Right ventricle myocardium inferior (tissue), 1 donor: ENCODE results near the gene RPTOR. TPM values are rescaled to one million over a fixed set of nuclear protein-coding genes. Genes with fewer than 3 reads are reported as not detected.

Experiments
- ATAC-seq: fragments of 200-7000 bp; cut with Tn5 transposase; one replicate; pipeline ENCODE4 v1.9.1; 2020; ENCODE audit warnings: mild to moderate bottlenecking, moderate library complexity
- DNase-seq: peaks from one replicate; pipeline ENCODE4 v3.0.0; 2021; ENCODE audit errors: missing footprints
- intact Hi-C: fragments of 100-400 bp; cut with DNase I; formaldehyde crosslinking; loops from one replicate; pipeline ENCODE4 v1.11.0; 2022
- total RNA-seq: library from RNA; stranded (reverse); fragmentation: NEBNext Ultra II Directional; extraction: Animal tissue kit (Norgen Biotek cat#: 25700); gene quantifications from one replicate; pipeline ENCODE4 v1.2.1, GENCODE V29; 2021
- donor health status: DM: no; HTN: yes; CAD: no; lungs with severe emphysema.

RPTOR gene
- total RNA-seq, 1 donor from 2014 or later: 18.8 TPM

DNA sequence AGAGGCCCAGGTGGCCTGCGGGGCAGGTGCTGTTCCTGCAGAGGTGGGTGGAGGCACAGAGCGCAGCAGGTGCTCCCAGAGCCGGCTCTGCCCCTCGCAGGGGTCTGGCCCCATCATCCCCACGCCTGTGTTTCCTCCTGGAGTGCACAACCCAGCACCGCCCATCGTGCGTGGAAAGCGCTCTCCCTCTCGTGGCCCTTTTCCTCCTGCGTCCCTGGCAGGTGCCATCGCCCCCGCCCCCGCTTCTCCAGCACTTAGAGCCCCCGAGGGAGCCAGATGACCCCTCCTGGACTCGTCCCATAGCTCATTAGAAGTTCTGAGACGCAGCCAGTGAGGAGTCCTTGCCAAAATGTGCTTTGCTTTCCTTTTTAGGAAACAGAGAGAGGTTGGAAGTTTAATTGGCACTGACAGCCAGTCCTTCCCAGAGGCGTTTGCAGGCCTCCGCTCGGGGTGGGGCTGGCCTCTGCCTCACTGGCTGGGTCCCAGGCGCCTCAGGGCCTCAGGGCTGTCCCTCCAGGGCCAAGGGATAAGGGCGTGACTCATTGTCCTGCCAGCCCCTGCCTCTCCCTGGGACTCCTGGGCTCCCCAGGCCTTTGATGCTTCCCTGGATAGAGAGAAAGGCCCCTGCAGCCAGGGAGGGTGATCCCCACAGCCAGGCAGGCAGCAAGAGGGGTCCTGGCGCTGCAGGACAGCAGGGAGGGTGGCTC lies 414.8 kb downstream of the RPTOR start:
- DNase-seq: peak; percentile 91
- intact Hi-C loops: loop anchor here (2.0 kb wide), 1 partner anchor 87 kb away; no protein-coding TSS in a partner anchor

DNA sequence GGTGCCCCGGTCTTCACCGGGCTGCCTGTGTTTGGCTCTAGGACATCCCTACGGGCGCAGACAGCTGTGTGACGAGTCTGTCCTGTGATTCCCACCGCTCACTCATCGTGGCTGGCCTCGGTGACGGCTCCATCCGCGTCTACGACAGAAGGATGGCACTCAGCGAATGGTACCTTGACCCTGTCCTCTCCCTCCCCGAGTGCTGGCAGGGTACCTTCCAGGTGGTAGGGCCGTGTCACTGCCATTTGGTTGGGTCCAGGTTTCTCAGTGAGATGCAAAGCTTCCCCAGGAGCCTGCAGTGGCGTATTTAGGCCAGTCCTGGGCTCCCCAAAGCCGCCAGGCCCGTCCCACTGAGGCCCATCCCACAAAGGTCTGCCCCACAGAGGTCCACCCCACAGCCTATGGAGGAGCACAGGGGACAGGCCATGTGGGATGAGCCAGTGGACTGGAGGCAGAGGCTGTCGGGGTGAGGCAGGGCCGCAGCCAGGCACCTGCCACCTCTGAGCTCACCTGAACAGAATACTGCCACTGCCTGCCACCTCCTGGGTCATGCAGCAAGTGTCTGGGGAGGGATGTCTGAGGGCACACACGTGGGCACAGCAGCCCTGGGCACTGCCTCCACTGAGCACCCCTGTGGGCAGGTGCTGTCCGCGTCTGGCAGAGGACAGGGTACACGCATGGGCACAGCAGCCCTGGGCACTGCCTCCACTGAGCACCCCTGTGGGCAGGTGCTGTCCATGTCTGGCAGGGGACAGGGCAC lies 415.6 kb downstream of the RPTOR start:
- DNase-seq (peak; percentile 73), ATAC-seq (peak; percentile 33)
- intact Hi-C loops: no loop called here

More for the DNA sequence above, 414.8 kb downstream of the RPTOR start:
- ATAC-seq: peak; percentile 96

DNA sequence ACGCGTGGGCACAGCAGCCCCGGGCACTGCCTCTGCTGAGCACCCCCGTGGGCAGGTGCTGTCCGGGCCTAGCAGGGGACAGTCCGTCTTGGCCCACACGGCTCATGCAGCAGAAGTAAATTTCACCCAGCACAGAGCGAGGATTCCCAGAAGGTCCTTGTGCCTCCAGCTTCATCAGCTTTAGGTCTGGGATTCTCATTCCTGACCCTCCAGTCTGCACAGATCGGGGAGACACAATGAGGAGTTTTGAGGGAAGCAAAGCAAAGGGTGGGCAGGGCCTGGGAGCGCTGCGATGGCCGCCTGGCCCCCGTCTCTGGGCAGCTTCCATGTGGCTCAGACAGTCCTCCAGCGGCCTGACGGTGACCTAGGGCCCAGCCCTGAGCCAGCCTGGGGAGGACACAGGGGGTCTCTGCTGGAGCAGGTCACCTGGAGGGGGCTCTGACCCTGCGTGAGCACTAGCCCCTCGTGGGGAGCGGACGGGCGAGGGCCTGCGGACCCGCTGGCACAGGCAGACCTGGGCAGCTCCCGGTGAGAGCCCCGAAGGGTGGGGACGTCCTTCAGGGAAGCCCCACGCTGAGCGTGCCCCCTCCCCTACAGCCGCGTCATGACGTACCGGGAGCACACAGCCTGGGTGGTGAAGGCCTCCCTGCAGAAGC lies 416.3 kb downstream of the RPTOR start:
- peak; percentile 65 for DNase-seq
- ATAC-seq: no peak
- intact Hi-C loops: no loop called here

GRCh38 chr17:80961541-80962330 lies 417.1 kb downstream of the RPTOR start:
- DNase-seq (peak; percentile 37), ATAC-seq (no peak)
- intact Hi-C loops: no loop called here

GRCh38 chr17:80962356-80963329 lies 418.0 kb downstream of the RPTOR start:
- intact Hi-C loops: no loop called here
- no peak for ATAC-seq
- no peak for DNase-seq

DNA sequence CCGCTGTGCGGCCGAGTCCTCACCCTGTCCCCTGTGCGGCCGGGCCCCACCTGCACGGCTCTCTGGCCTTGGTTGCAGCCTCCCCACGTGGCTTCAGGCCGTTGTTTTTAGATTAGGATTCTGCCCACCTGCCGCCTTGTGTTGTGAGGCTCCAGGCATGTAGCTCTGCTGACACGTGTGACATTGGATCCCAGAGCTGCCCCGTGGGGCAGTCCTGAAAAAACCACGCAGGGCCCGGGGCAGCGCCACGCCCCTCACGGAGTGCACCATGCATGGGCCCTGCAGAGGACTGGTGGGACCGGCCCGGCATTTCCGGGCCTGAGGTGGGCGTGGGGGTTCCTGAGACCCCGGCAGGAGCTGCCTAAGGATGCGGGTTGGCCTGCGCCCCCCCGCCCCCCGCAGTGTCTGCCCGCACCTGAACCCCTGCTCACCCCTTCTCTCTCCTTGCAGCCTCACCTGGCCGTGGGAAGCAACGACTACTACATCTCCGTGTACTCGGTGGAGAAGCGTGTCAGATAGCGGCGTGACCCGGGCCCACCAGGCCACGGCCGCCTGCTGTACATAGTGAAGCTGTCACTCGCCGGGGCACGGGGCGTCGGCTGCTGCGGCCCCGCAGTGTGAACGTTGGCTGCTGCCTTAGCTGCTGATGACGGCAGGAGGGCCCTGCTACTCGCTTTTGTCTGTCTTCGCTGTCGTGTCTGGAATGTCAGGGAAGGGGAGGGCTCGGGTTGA lies 419.3 kb downstream of the RPTOR start:
- DNase-seq (no peak), ATAC-seq (no peak)
- intact Hi-C loops: no loop called here

- no peak for DNase-seq
- intact Hi-C loops: no loop called here
- no peak for ATAC-seq
Measured at GRCh38 chr17:80964544-80964856, 419.9 kb downstream of the RPTOR start.

DNA sequence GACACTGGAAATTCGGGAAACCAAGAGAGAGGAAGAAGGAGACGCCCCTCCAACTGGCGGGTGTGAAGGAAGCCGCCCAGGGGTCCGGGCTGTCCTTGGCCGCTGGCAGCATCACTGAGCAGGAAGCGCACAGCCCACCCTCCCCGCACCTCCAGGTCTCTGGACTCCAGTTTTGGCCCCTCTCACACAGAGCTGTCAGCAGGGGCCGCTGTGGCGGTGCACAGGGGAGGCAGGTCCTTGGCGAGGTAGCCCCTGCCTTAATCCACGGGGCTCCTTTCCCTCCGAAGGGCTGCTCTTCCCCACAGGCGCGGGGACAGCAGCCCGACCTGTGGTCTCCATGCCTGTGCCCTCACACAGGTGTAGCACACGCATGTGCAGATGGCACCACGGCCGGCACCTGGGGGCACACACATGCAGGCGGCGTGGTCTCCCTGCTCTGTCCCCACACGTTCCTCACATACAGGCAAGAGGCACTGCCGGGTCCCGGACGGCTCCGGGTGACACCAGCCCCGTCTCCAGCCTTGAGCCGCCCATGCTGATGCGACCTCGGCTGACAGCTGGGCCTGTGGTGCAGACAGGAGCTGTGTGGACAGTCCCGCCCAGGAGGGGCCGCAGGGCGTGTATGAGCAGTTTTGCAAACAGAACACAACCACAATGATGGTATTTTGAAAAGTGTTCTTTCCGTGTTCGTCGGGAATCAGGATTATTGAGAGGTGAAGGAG lies 420.4 kb downstream of the RPTOR start:
- no peak for DNase-seq

DNA sequence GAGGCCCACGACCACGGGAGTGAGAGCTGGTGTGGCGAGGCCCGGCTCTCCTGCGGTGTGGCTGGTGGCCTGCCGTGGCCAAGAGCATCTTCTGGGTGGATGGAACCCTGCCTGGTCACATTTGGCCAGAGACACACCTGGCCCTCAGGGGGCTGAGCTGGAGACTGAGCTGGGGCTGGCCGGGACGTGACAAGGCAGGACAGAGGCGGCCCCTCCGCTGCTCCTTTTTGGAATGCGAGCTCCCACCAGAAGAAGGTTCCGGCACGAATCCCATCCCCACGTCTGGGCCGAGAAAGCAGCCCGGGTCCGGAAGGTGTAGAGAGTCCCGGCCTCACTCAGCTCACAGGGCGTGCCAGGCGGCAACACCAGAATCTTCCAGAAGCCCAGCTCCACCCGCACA lies 421.0 kb downstream of the RPTOR start:
- intact Hi-C loops: no loop called here
- no peak for DNase-seq
- no peak for ATAC-seq

More for the DNA sequence above, 420.4 kb downstream of the RPTOR start:
- intact Hi-C loops: no loop called here
- ATAC-seq: no peak

- no peak for DNase-seq
- intact Hi-C loops: no loop called here
Measured at GRCh38 chr17:80967404-80967872, 422.8 kb downstream of the RPTOR start.

DNA sequence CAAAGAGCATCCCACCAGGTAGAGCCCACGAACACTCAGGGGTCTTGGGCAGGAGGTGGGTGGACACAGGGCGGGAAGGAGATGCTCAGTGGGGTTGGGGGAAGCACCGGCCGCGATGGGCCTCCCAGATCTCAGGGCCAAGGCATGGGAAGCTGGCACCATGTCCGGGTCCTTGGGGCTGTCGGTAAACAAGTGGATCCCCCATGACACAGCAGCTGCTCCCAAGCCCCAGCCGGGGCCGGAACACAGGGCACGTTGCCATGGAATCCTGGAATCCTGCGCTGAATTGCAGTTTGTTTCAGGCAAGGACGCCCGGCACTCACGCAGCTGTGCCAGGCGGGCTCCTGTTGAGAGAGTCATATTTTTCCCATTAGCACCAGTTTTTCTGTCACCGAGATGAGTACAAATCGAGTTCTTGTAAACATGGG lies 424.0 kb downstream of the RPTOR start:
- DNase-seq (no peak), ATAC-seq (no peak)
- intact Hi-C loops: no loop called here

More at GRCh38 chr17:80967404-80967872, 422.8 kb downstream of the RPTOR start:
- no peak for ATAC-seq

- intact Hi-C loops: no loop called here
- no peak for DNase-seq
- ATAC-seq: peak; percentile 3
Measured at GRCh38 chr17:80969030-80969673, 424.5 kb downstream of the RPTOR start.

- DNase-seq (no peak), ATAC-seq (no peak)
- intact Hi-C loops: no loop called here
Measured at GRCh38 chr17:80969674-80970043, 425.0 kb downstream of the RPTOR start.

- intact Hi-C loops: no loop called here
- DNase-seq: no peak
- peak; percentile 71 for ATAC-seq
Measured at GRCh38 chr17:80970044-80970761, 425.6 kb downstream of the RPTOR start.
